ENCODE data around the gene PIK3AP1.

GRCh38 chr10:96585736-96586418, 134.4 kb downstream of the PIK3AP1 start:
- TF ChIP-seq POLR2A (IDR thresholded peaks at IDR 0.05; ENCODE audit: control extremely low read depth in 1 of 2, low read depth in 2 of 2, low read length in 2 of 2) (peak in 1 of 2 experiments; percentile 3; a peak in 1 of 3 replicates), CBX8 (IDR thresholded peaks at IDR 0.05; ENCODE audit: borderline replicate concordance, low read depth, low read length) (no peak), HDAC6 (IDR thresholded peaks at IDR 0.05; ENCODE audit: low read depth, low read length) (no peak), EZH2 (IDR thresholded peaks at IDR 0.05; ENCODE audit: low read depth, low read length, severe bottlenecking) (no peak), FOSL1 (IDR thresholded peaks at IDR 0.05; ENCODE audit: insufficient read depth, low read depth, low read length) (no peak), HDAC2 (IDR thresholded peaks at IDR 0.05; ENCODE audit: borderline replicate concordance in 1 of 2, low read depth in 2 of 2, low read length in 2 of 2) (no peak), SP4 (IDR thresholded peaks at IDR 0.05; ENCODE audit: low read length) (no peak), TEAD4 (IDR thresholded peaks at IDR 0.05; ENCODE audit: low read depth, low read length) (no peak)
- TF ChIP-seq, protein P1, sequence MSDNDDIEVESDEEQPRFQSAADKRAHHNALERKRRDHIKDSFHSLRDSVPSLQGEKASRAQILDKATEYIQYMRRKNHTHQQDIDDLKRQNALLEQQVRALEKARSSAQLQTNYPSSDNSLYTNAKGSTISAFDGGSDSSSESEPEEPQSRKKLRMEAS (IDR thresholded peaks at IDR 0.05): no peak
- TF ChIP-seq, protein P2, sequence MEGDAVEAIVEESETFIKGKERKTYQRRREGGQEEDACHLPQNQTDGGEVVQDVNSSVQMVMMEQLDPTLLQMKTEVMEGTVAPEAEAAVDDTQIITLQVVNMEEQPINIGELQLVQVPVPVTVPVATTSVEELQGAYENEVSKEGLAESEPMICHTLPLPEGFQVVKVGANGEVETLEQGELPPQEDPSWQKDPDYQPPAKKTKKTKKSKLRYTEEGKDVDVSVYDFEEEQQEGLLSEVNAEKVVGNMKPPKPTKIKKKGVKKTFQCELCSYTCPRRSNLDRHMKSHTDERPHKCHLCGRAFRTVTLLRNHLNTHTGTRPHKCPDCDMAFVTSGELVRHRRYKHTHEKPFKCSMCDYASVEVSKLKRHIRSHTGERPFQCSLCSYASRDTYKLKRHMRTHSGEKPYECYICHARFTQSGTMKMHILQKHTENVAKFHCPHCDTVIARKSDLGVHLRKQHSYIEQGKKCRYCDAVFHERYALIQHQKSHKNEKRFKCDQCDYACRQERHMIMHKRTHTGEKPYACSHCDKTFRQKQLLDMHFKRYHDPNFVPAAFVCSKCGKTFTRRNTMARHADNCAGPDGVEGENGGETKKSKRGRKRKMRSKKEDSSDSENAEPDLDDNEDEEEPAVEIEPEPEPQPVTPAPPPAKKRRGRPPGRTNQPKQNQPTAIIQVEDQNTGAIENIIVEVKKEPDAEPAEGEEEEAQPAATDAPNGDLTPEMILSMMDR (IDR thresholded peaks at IDR 0.05; ENCODE audit: control extremely low read depth in 1 of 3, insufficient read depth in 1 of 3, low read depth in 1 of 3, low read length in 3 of 3): no peak

Measured in H1 (cell line).